Upper lobe of left lung (tissue), 6 donors: Measurements from ENCODE around the gene PROB1. TPM values are rescaled to one million over a fixed set of nuclear protein-coding genes. Genes with fewer than 3 reads are reported as not detected.
"Not testable (repeated sequence)": the region's sequence is repeated elsewhere in the genome, so short reads cannot be mapped to it uniquely, and the experiment has no call there.

Experiments used
- ATAC-seq, 2 donors: fragments of 200-7000 bp; cut with Tn5 transposase; one replicate each; pipeline ENCODE4 v1.9.1; 2022; ENCODE audit warnings: mild to moderate bottlenecking in 2 of 2, moderate library complexity in 2 of 2; ENCODE audit not compliant: low FRiP score in 2 of 2
- DNase-seq, 2 donors: peaks; one replicate each; pipeline ENCODE4 v3.0.0-alpha.2; 2019 to 2020
- H3K27ac ChIP-seq, 4 donors: fragments of 200-600 bp; sonication (generic); one replicate each; pipeline ENCODE4 v1.5.1; 2016 to 2019
- H3K27me3 ChIP-seq, 4 donors: fragments of 200-600 bp; sonication (generic); one replicate each; pipeline ENCODE4 v1.5.1; 2017 to 2019
- H3K36me3 ChIP-seq, 4 donors: fragments of 200-600 bp; sonication (generic); one replicate each; pipeline ENCODE4 v1.5.1; 2016 to 2019
- H3K4me1 ChIP-seq, 4 donors: fragments of 200-600 bp; sonication (generic); one replicate each; pipeline ENCODE4 v1.5.1; 2018 to 2019
- H3K4me3 ChIP-seq, 4 donors: fragments of 200-600 bp; sonication (generic); one replicate each; pipeline ENCODE4 v1.5.1; 2017 to 2019; ENCODE audit warnings: mild to moderate bottlenecking in 2 of 4, moderate library complexity in 1 of 4
- H3K9me3 ChIP-seq, 4 donors: fragments of 200-600 bp; sonication (generic); one replicate each; pipeline ENCODE4 v1.5.1; 2018 to 2019
- EP300 ChIP-seq, 4 donors: sonication (generic); formaldehyde crosslinking; IDR thresholded peaks; one replicate each; pipeline ENCODE4 v1.5.1; 2017; ENCODE audit warnings: antibody characterized with exemption in 4 of 4, control low read depth in 2 of 4
- POLR2A ChIP-seq, 4 donors: fragments of 450-650 bp; IDR thresholded peaks; one replicate each; pipeline ENCODE4 v1.5.1; 2016 to 2017; ENCODE audit warnings: antibody characterized with exemption in 4 of 4, mild to moderate bottlenecking in 2 of 4
- POLR2AphosphoS5 ChIP-seq, 2 donors: sonication (generic); formaldehyde crosslinking; IDR thresholded peaks; one replicate each; pipeline ENCODE4 v1.5.1; 2017; ENCODE audit warnings: antibody characterized with exemption in 2 of 2
- WGBS, 2 donors: methylation state at CpG; one replicate each; pipeline ENCODE4 v1.1.5; 2017 to 2018; 5-methylcytosine and 5-hydroxymethylcytosine counted together
- total RNA-seq, 6 donors: library from RNA; depleted of rRNA in 4 of 6; stranded (reverse); fragments of >200 nt in 4 of 6; gene quantifications; one replicate each; pipeline versions ENCODE4 v1.1.0 to v1.2.1, GENCODE V29; 2016 to 2021
- TF ChIP-seq, protein P1 (sequence below), 6 experiments: fragments of 450-650 bp in 4 of 6; fragments of 200-600 bp in 2 of 6; sonication (generic) in 2 of 6; IDR thresholded peaks; one replicate each; pipeline ENCODE4 v1.5.1; 2016 to 2019; ENCODE audit warnings: antibody characterized with exemption in 6 of 6
- donor health status: DM: no; HTN: no; CAD: no; lungs with moderate emphysema.
- donor health status: DM: no; HTN: yes; CAD: no; lungs with severe emphysema.

PROB1 gene, protein sequence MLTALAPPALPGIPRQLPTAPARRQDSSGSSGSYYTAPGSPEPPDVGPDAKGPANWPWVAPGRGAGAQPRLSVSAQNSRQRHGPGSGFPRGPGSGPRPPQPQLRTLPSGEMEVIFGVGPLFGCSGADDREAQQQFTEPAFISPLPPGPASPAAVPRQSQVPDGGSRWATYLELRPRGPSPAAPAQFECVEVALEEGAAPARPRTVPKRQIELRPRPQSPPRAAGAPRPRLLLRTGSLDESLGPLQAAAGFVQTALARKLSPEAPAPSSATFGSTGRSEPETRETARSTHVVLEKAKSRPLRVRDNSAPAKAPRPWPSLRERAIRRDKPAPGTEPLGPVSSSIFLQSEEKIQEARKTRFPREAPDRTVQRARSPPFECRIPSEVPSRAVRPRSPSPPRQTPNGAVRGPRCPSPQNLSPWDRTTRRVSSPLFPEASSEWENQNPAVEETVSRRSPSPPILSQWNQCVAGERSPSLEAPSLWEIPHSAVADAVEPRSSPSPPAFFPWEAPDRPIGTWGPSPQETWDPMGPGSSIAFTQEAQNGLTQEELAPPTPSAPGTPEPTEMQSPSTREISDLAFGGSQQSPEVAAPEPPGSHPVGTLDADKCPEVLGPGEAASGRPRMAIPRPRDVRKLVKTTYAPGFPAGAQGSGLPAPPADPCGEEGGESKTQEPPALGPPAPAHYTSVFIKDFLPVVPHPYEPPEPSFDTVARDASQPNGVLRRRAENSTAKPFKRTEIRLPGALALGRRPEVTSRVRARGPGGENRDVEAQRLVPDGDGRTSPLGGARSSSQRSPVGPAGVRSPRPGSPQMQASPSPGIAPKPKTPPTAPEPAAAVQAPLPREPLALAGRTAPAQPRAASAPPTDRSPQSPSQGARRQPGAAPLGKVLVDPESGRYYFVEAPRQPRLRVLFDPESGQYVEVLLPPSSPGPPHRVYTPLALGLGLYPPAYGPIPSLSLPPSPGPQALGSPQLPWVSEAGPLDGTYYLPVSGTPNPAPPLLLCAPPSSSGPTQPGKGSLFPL
- total RNA-seq = 1 to 10 TPM in 2 of 6 donors, under 1 TPM in 4; 0.33 to 2.1 (median 0.95) TPM

DNA sequence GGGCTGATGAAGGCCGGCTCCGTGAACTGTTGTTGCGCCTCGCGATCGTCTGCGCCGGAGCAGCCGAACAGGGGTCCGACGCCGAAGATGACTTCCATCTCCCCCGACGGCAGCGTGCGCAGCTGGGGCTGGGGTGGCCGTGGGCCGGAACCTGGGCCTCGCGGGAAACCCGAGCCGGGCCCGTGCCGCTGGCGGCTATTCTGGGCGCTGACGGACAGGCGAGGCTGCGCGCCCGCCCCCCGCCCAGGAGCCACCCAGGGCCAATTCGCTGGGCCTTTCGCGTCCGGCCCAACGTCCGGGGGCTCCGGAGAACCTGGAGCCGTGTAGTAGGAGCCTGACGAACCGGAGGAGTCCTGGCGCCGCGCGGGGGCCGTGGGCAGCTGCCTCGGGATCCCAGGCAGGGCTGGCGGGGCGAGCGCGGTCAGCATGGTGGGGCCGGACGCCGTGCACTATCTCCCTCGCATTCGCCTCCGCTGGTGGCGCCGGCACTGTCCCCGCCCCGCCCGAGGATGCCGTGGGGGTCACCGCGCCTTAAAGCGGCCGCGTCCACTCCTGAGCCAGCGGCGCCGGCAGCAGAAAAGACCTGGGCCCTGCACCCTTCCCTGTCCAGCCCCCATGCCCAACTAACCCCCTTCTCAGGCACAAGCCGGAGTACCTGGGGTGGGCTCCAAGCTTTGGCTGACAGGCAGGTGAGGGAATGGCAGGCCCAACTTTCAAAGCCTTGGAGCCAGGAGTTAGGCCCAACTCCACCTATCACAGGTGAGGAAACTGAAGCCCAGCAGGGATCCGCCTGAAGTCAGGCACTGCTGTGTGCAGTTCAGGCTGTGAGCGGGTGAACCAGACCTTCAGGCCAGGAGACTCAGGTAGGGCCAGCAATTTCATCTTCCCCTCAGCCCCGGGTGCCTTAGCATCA, at the start of gene PROB1:
Gene PROB1, minus strand, starts transcription at position 451 of the 913 bp plus-strand sequence. Its CDS starts 23 bp downstream, at position 428.
- peak within 1 kb of the TSS; percentile 25 to 65 (median 54) for H3K4me3 ChIP-seq
- WGBS, 2 donors = 41 to 54% methylated on average over 7 to 40 of the region's 76 CpGs
- TF ChIP-seq, protein P1, sequence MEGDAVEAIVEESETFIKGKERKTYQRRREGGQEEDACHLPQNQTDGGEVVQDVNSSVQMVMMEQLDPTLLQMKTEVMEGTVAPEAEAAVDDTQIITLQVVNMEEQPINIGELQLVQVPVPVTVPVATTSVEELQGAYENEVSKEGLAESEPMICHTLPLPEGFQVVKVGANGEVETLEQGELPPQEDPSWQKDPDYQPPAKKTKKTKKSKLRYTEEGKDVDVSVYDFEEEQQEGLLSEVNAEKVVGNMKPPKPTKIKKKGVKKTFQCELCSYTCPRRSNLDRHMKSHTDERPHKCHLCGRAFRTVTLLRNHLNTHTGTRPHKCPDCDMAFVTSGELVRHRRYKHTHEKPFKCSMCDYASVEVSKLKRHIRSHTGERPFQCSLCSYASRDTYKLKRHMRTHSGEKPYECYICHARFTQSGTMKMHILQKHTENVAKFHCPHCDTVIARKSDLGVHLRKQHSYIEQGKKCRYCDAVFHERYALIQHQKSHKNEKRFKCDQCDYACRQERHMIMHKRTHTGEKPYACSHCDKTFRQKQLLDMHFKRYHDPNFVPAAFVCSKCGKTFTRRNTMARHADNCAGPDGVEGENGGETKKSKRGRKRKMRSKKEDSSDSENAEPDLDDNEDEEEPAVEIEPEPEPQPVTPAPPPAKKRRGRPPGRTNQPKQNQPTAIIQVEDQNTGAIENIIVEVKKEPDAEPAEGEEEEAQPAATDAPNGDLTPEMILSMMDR (IDR thresholded peaks at IDR 0.05) = no peak
- TF ChIP-seq POLR2AphosphoS5 (IDR thresholded peaks at IDR 0.05) (no peak), POLR2A (IDR thresholded peaks at IDR 0.05) (no peak), EP300 (IDR thresholded peaks at IDR 0.05) (no peak)
- H3K4me1 ChIP-seq = peaks cover 14 to 43% (median 35%) of the 10 kb centered on the region in 4 donors
- no peaks in the 10 kb centered on the region for H3K9me3 ChIP-seq
- DNase-seq = peak in 1 of 2 donors; percentile 88
- peak within 1 kb of the TSS in 3 of 4 donors; percentile 17 to 46 (median 35) for H3K27ac ChIP-seq
- no peaks in the 10 kb centered on the region for H3K36me3 ChIP-seq
- ATAC-seq = peak in 1 of 2 donors; percentile 36
- peaks cover 0 to 31% (median 18%) of the 10 kb centered on the region in 4 donors for H3K27me3 ChIP-seq

DNA sequence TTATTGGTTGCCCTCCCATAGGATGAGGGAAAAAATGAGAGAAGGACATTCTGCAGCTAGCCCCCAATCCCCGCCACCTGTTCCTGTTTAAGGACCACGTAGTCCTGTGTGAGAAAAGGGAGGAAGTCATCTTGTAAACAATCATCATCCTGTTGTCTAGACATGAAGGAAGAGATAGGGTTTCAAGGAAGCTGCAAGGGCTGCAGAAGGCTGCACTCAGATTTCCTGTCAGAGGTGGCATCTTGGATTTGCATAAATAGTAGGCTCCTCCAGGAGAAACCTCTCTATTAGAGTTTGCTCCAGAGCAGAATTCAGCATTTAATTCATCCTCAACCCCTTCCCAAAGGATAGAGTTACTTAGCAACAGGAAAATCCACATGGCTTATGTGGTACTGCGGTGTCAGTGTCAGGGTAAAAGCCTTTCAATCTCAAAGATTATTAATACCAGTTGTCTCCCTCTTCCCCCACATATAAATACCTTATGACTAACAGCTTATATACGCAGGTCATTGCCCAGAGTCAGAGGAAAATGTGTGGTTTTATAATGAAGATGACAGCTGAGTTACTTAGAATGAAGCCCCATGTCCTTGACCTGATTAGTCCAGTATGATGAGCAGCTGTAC, 49.0 kb upstream of the PROB1 start:
- H3K4me1 ChIP-seq = peaks cover 8 to 16% (median 10%) of the 10 kb centered on the region in 4 donors
- H3K27ac ChIP-seq = peak overlapping the region in 3 of 4 donors; percentile 22 to 63 (median 54)
- H3K36me3 ChIP-seq = peaks cover 0 to 16% (median 0%) of the 10 kb centered on the region in 4 donors
- no peak overlapping the region for H3K4me3 ChIP-seq
- TF ChIP-seq, protein P1 (IDR thresholded peaks at IDR 0.05) = no peak
- peak in 1 of 2 donors; percentile 33 for TF ChIP-seq POLR2AphosphoS5 (IDR thresholded peaks at IDR 0.05)
- no peak for DNase-seq
- H3K27me3 ChIP-seq = no peaks in the 10 kb centered on the region
- WGBS, 2 donors = 51 to 68% methylated on average over 4 of the region's 4 CpGs
- H3K9me3 ChIP-seq = no peaks in the 10 kb centered on the region
- ATAC-seq = no peak

DNA sequence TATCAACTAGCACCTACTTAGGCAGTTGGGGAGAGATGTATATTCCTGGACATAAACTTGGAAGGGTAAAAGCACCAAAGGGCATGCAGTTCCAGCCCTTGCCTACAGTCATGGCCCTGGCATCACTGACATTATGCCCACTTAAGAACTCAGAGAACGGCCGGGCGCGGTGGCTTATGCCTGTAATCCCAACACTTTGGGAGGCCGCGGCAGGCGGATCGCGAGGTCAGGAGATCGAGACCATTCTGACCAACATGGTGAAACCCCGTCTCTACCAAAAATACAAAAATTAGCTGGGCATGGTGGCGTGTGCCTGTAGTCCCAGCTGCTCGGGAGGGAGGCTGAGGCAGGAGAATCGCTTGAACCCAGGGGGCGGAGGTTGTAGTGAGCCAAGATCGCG, 45.5 kb upstream of the PROB1 start:
- ATAC-seq, H3K36me3 ChIP-seq, H3K9me3 ChIP-seq, DNase-seq, H3K4me3 ChIP-seq, H3K27me3 ChIP-seq: not testable (repeated sequence)
- H3K27ac ChIP-seq = peak overlapping the region in 1 of 4 donors; percentile 95
- WGBS, 2 donors = 94 to 96% methylated on average over 17 of the region's 17 CpGs
- H3K4me1 ChIP-seq = peaks cover 10 to 20% (median 15%) of the 10 kb centered on the region in 4 donors

DNA sequence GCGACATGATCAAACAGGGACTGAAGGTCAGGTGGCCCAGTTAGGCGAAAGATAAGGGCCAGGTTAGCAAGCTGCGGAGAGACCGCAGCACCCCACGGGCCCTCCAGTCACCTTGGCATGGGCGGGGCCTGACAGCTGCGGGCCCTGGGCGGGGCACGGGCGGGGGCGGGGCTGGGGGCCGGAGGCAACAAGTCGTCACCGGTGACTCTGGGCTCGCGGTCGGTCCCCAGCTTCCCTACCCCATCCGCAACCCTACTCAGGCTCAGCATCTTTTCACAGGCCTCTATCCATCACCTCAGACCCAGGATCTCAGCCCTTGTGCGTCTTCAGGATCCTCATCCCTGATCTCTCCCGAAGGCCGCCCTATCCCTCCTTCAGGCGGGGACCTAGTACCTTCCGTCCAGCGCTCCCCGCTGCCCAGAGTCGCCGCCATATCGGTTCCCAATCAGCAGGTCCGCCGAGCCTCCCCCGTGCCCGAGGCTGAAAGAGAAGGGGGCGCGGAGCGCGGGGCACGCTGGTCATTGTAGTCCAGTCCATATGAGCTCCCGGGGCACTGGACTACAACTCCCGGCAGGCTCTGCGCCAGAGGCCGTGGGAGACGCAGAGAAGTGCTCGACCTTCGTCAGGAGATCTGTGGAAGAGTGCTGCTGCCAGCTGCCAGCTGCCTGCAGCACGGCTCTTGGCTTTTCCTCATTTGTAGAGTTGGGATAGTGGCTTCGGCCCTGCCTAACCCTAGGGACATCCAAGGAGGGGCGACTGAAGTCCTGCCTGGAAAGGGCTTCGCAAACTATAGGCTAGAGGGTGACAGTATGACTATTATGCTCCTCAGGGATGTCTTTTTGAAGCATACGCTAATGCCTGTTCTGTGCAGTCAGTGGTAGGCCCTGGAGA, 44.4 kb upstream of the PROB1 start, which contains the start of gene DNAJC18:
Gene DNAJC18, minus strand, starts transcription at position 513 of the 891 bp plus-strand sequence. Its CDS starts 80 bp downstream, at position 433.
- Histone ChIP-seq H3K27me3 (no peaks in the 10 kb centered on the region), H3K36me3 (peaks cover 0 to 17% (median 0%) of the 10 kb centered on the region in 4 donors), H3K4me3 (peak within 1 kb of the TSS; percentile 64 to 84 (median 68)), H3K27ac (peak within 1 kb of the TSS; percentile 89 to 99 (median 95)), H3K9me3 (no peaks in the 10 kb centered on the region), H3K4me1 (peaks cover 10 to 14% (median 13%) of the 10 kb centered on the region in 4 donors)
- peak; percentile 97 to 100 for ATAC-seq
- WGBS, 2 donors = 1 to 4% methylated on average over 33 to 44 of the region's 49 CpGs
- peak; percentile 97 to 98 for DNase-seq
- TF ChIP-seq POLR2AphosphoS5 (IDR thresholded peaks at IDR 0.05) = peak; percentile 48 to 60
- TF ChIP-seq, protein P1 (IDR thresholded peaks at IDR 0.05) = no peak
- peak in 2 of 4 donors; percentile 36 to 55 for TF ChIP-seq POLR2A (IDR thresholded peaks at IDR 0.05)
- TF ChIP-seq EP300 (IDR thresholded peaks at IDR 0.05) = no peak
